GM19372 (cell line): Measurements from ENCODE around the gene CLCN2.

Experiments used
- ATAC-seq: cut with Tn5 transposase; IDR thresholded peaks from one replicate; pipeline ENCODE4 v1.9.1; 2021; ENCODE audit warnings: mild to moderate bottlenecking, low read depth, moderate library complexity; ENCODE audit not compliant: unreplicated experiment

CLCN2 gene

GRCh38 chr3:184381261-184382224 is 20.1 kb upstream of the CLCN2 start:
- no peak for ATAC-seq

DNA sequence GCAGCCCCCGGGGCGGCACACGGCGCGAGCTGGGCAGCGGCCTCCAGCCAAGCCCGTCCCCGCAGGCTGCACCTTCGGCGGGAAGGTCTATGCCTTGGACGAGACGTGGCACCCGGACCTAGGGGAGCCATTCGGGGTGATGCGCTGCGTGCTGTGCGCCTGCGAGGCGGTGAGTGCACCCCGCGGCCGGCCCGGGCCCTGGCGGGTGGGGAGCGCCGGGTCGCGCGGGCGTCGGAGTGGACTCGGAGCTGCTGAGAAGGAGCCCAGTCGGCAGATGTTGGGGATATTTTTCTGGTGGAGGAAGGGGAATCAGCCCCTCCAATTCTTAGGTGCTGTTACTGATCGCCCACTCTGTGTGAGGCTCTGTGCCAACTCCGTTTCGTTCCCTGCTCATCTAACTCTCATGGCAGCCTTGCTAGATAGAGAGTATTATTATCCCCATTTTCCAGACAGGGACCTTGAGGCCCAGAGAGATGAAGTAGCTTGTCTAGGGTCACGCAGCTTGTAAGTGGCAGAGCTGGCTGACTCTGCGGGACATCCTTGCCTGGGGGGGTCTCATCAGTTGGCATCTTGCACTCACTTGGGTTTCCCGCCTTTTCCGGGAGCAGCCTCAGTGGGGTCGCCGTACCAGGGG is 19.3 kb upstream of the CLCN2 start:
- ATAC-seq: no peak

- no peak for ATAC-seq
Measured at GRCh38 chr3:184380185-184380626, 18.8 kb upstream of the CLCN2 start.

DNA sequence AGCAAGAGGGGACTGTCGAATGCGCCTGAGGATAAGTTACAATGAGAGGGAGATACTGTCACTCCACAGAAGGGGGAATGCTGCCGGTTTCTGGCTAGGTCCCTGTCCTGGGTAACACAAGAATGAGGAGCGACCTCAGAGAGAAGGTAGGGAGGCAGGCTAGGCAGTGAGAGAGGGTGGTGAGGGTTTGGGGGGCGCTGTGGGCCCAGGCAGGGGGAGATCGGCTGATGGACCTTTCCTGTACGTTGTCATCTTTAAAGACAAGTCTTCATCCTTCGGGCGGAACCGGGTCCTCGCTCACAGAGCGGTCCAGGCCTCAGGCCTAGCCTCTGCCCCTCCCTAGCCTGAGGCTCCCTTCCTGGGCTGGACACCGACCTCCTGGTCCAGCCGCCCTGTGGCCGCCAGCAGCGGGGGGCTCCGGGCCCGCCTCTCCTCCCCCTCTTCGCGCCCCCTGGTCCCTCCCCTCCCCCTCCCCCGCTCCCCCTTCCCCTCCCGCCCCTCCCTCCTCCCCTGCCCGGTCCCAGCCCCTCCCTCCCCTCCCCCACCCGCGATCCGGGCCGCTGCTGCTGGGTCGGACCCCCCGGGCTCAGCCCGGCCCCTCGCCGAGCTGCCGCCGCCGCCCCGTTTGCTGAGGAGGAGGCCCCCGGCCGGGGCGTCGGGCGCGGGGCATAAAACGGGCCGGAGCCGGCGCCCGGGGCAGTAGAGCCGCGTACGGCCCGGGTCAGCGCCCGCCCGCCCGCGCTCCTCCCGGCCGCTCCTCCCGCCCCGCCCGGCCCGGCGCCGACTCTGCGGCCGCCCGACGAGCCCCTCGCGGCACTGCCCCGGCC is 18.2 kb upstream of the CLCN2 start, which contains the start of gene CHRD:
TSS of gene CHRD (plus strand) at position 697 of the 827 bp plus-strand sequence. CDS start 265 bp downstream, outside the sequence.
- no peak for ATAC-seq

DNA sequence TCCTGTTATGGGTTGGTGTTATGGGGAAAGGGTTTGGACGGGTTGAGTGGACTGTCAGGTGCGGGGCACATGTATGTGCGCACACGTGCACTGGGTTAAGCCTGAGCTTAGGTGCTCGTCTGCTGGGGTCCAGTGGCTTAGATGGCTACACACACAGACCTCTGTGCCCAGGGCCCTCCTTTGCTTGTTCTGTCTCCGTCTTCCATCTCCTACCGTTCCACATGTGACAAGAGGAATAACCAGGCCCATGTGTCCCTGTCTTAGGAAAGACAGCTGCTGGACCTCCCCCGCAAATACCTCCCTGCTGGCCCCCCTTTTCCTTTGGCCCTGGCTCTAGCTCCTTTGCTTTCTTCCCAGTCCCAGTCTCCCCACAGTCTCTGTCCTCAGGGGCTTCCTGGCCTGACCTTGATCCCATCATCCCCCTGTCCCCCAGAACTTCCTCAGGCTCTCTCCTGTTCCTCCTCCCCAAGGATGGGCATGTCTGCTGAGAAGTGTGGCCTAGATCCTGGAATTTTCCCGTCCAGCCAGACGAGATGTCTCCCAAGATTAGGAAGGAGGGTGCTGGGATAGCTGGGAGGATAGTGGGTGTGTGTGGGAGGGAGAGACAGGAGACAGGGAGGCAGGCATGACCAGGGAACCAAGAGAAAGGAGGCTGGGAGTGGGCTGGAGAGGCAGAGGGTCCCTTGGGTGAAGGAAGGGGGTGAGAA is 17.4 kb upstream of the CLCN2 start:
- no peak for ATAC-seq

DNA sequence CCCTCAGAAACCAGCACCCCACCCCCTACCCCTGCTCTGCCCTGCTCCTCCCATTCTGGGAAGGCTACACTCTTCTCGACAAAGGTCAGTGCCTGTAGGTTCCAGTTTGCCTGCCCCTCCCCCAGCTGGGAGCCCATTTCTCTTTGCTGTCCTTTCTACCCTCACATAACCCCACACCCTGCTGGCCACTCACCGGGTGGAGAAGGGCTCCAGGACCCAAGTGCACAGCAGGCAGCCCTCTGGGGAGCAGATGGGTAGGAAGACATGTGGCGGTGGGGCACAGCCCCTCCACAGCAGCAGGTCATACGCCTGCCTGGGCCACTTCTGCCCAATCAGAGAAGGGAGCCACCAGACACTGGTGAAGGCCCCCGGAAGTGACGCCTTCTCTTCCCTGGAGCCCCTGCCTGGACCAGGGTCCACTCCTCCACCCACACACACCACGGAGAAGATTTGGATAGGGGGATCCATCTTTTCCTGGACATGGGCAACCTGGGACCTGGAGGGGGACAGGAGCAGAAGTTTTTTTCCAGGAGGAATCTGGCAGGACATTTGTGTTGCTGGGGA is 16.6 kb upstream of the CLCN2 start, which contains the start of gene THPO:
TSS of gene THPO (minus strand) at position 326 of the 564 bp plus-strand sequence. CDS start 1,948 bp downstream, outside the sequence.
- ATAC-seq: no peak

- no peak for ATAC-seq
Measured at GRCh38 chr3:184377374-184377773, 16.0 kb upstream of the CLCN2 start.

DNA sequence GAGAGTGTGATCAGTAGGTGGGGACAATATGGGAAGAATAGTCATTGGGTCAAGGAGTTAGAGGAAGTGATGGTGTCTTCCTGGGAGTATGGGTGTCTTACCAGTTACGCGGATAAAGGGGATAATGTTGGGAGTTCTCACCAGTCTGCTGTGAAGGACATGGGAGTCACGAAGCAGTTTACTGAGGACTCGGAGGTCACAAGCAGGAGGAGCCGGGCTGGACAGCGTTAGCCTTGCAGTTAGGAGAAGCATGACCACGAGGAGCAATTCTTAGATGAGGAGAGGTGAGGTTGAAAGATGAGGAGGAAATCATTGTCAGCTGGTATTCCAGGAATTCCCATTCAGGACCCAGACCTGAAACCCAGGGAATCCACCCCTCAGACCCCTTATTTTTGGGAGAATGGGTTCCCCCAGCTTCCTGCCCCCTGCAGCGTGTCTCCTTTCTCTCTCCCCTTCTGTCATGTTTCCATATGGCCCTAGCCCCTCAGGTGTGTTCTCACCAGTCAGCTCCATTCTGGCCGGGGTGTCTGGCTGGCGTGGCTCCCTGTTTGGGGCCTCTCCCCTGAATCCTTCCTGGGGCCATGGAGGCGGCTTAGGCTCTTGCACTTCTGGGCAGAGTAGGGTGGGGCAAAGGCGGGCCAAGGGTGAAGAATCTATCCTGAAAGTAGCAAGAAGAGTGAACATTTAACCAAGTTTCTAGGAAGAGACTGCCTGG is 14.5 kb upstream of the CLCN2 start:
- ATAC-seq: no peak

GRCh38 chr3:184373422-184373821 is 12.0 kb upstream of the CLCN2 start:
- no peak for ATAC-seq

DNA sequence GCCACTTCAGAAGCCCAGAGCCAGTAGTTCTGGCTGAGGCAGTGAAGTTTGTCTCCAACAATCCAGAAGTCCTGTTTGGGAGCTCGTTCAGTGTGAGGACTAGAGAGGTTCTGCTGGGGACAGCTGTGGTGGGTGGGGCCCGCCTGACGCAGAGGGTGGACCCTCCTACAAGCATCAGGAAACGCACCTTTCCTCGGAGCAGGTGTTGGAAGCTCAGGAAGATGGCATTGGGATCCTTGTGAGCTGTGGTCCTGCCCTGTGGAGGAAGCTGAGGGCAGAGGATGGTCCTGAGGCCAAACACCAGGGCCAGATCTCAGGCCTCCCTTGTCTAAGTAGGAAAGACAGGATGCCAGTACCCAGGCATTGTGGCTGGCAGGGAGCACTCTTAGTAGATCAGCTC is 11.5 kb upstream of the CLCN2 start:
- ATAC-seq: no peak

- ATAC-seq: no peak
Measured at GRCh38 chr3:184372296-184372821, 11.0 kb upstream of the CLCN2 start.

DNA sequence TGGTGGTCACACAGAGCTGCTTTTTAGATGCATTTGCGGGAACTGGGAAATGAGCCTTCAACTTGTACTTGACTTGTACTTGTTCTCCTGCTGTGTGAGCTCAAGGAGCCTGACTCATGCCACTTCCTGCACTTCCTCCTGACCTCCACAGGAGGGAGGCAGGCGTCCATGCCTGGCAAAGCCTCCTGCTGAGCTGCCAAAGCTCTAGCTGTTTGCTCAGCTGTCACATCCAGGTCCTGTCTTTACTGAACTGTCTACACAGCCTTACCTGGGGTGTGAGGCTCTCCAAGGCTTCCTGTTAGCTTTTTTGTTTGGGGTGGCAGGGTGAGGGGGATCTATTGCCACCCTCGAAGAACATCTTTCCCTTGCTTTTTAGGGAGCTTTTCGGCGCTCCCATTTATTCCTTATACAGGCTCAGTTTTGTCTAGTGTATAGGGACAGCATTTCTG is 10.2 kb upstream of the CLCN2 start:
- ATAC-seq: peak; percentile 65

GRCh38 chr3:184368586-184369183 is 7.3 kb upstream of the CLCN2 start:
- no peak for ATAC-seq

GRCh38 chr3:184368116-184368515 is 6.7 kb upstream of the CLCN2 start:
- no peak for ATAC-seq

GRCh38 chr3:184366619-184367289 is 5.3 kb upstream of the CLCN2 start:
- no peak for ATAC-seq

- peak; percentile 83 for ATAC-seq
Measured at GRCh38 chr3:184362668-184363546, 1.5 kb upstream of the CLCN2 start.
